Activated CD8-positive, alpha-beta T cell treated with anti-CD3 and anti-CD28 coated beads for 36 hours (primary cell): Measurements from ENCODE around the gene TMEM184A. TPM values are rescaled to one million over a fixed set of nuclear protein-coding genes. Genes with fewer than 3 reads are reported as not detected.
"Not testable (repeated sequence)": the region's sequence is repeated elsewhere in the genome, so short reads cannot be mapped to it uniquely, and the experiment has no call there.

Source experiments
- ATAC-seq: fragments of 200-7000 bp; cut with Tn5 transposase; one replicate; pipeline ENCODE4 v1.10.0; 2021; ENCODE audit warnings: mild to moderate bottlenecking, moderate library complexity
- CTCF ChIA-PET: fragments of 350-600 bp; sonication (Branson Sonifier 250); formaldehyde crosslinking; loops from one replicate; lab custom pipeline; 2021; ENCODE audit warnings: antibody characterized with exemption; lab: Charles Lee
- POLR2A ChIA-PET: fragments of 350-600 bp; sonication (Branson Sonifier 250); formaldehyde crosslinking; loops from one replicate; lab custom pipeline; 2021; ENCODE audit warnings: antibody characterized with exemption; lab: Charles Lee
- DNase-seq: peaks from one replicate; pipeline ENCODE4 v3.0.0-alpha.2; 2020
- H3K27ac Mint-ChIP-seq: one replicate; pipeline ENCODE4 v1.8.0; 2021; ENCODE audit warnings: mild to moderate bottlenecking, mixed read lengths
- H3K27me3 Mint-ChIP-seq: one replicate; pipeline ENCODE4 v1.8.0; 2021; ENCODE audit warnings: mixed read lengths
- H3K36me3 Mint-ChIP-seq: one replicate; pipeline ENCODE4 v1.8.0; 2021; ENCODE audit warnings: low read depth, mixed read lengths
- H3K4me1 Mint-ChIP-seq: one replicate; pipeline ENCODE4 v1.8.0; 2021; ENCODE audit warnings: low read depth, mixed read lengths
- H3K4me3 Mint-ChIP-seq: one replicate; pipeline ENCODE4 v1.8.0; 2021; ENCODE audit warnings: mild to moderate bottlenecking, moderate library complexity, mixed read lengths
- H3K9me3 Mint-ChIP-seq: one replicate; pipeline ENCODE4 v1.8.0; 2021; ENCODE audit warnings: mixed read lengths
- intact Hi-C: fragments of 100-400 bp; cut with micrococcal nuclease; formaldehyde crosslinking; loops from one replicate; pipeline ENCODE4 v1.10.0; 2022
- total RNA-seq, 2 experiments: library from RNA; stranded (reverse); gene quantifications; one replicate each; pipeline ENCODE4 v1.2.3, GENCODE V29; 2021
- TF ChIP-seq, protein P1 (sequence below): fragments of 200-600 bp; IDR thresholded peaks from one replicate; pipeline ENCODE4 v1.8.0; 2022; ENCODE audit warnings: antibody characterized with exemption, mild to moderate bottlenecking

Gene TMEM184A
- total RNA-seq, 2 experiments from 2014 or later = not detected

DNA sequence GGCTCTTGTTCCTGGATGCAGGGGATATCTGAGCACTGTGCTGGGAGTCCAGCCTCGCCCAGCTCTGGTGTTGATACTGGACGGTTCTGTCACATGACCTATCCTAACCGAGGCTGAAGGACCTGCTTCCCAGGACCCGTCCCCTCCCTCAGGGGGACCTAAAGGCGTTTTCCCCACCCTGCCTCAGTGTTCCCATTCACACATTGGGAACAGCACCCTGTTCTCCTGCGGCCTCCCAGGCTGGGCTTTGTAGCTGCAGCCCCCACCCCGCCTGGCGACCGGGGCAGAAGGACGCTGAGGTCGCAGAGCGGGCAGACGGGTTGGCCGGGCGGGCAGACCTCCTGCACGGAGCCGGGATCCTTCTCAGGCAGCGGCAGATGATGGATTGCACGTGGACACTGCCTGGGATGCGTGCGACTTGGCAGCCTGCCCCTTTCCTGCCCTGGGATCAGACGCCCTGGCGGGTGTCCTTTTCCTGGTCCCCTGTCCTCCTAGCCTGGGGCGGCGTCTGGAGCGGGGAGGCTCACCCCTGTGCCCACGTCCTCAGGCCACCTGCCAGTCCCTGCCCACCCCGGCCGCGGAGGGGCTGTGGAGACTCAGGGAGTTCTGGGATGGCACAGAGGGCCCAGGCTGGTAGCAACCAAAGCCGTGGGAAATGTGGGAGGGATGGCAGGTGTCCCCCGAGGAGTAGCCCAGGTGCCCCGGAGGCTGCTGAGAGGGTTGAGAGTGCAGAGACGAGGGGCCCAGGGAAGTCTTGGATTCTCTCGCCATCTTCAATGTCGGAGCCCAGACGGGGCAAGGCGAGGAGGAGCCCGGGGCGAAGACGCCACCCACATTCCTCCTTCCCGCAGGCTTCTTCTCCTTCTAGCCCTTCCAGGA, 31.1 kb upstream of the TMEM184A start:
- ChIA-PET CTCF (no interaction called here), POLR2A (no interaction called here)
- no peak overlapping the region for H3K27ac Mint-ChIP-seq
- DNase-seq = no peak
- H3K27me3 Mint-ChIP-seq = peaks cover 18% of the 10 kb centered on the region
- H3K36me3 Mint-ChIP-seq = peaks cover 5% of the 10 kb centered on the region
- TF ChIP-seq, protein P1, sequence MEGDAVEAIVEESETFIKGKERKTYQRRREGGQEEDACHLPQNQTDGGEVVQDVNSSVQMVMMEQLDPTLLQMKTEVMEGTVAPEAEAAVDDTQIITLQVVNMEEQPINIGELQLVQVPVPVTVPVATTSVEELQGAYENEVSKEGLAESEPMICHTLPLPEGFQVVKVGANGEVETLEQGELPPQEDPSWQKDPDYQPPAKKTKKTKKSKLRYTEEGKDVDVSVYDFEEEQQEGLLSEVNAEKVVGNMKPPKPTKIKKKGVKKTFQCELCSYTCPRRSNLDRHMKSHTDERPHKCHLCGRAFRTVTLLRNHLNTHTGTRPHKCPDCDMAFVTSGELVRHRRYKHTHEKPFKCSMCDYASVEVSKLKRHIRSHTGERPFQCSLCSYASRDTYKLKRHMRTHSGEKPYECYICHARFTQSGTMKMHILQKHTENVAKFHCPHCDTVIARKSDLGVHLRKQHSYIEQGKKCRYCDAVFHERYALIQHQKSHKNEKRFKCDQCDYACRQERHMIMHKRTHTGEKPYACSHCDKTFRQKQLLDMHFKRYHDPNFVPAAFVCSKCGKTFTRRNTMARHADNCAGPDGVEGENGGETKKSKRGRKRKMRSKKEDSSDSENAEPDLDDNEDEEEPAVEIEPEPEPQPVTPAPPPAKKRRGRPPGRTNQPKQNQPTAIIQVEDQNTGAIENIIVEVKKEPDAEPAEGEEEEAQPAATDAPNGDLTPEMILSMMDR = no peak
- intact Hi-C loops = no loop called here
- H3K4me1 Mint-ChIP-seq = peaks cover 12% of the 10 kb centered on the region
- peaks cover 6% of the 10 kb centered on the region for H3K9me3 Mint-ChIP-seq
- H3K4me3 Mint-ChIP-seq = no peak overlapping the region
- no peak for ATAC-seq

GRCh38 chr7:1586126-1586826, 30.3 kb upstream of the TMEM184A start:
- peaks cover 5% of the 10 kb centered on the region for H3K36me3 Mint-ChIP-seq
- H3K4me3 Mint-ChIP-seq = no peak overlapping the region
- peaks cover 5% of the 10 kb centered on the region for H3K4me1 Mint-ChIP-seq
- TF ChIP-seq, protein P1 = no peak
- H3K27ac Mint-ChIP-seq = no peak overlapping the region
- intact Hi-C loops = no loop called here
- no peak for ATAC-seq
- no peak for DNase-seq
- peaks cover 6% of the 10 kb centered on the region for H3K9me3 Mint-ChIP-seq
- POLR2A ChIA-PET = no interaction called here
- CTCF ChIA-PET = no interaction called here
- peaks cover 12% of the 10 kb centered on the region for H3K27me3 Mint-ChIP-seq

- Mint-ChIP-seq H3K27me3 (peaks cover 3% of the 10 kb centered on the region), H3K4me1 (no peaks in the 10 kb centered on the region), H3K36me3 (peaks cover 5% of the 10 kb centered on the region), H3K9me3 (peaks cover 6% of the 10 kb centered on the region), H3K27ac (no peak overlapping the region), H3K4me3 (no peak overlapping the region)
- ATAC-seq (no peak), DNase-seq (no peak)
- ChIA-PET POLR2A (interaction anchor here (0.6 kb wide), 1 partner anchor 951 kb away, joined by 3 read pairs; no protein-coding TSS in a partner anchor), CTCF (no interaction called here)
- TF ChIP-seq, protein P1 = no peak
- intact Hi-C loops = no loop called here
Observed at GRCh38 chr7:1585142-1585981, 29.4 kb upstream of the TMEM184A start.

DNA sequence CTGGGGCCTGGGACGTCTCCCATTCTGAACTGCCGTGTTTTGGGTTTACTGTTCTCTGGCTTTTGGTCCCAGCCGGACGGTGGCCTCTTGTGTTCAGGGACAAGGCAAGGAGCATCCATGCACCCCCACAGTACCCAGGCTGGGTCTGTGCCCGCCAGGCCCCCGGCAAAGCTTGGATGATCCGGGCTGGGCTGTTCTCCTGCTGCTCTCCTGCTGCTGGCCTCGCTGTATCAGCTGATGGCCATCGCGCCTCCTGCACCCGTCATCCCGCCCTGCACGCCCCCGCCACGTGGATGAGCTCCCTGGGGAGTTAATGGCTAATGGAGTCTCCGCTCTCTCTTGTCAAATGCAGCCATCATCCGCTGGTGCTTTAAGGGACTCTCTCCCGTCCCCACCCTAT, 28.7 kb upstream of the TMEM184A start:
- ChIA-PET POLR2A (interaction anchor here (0.6 to 1.0 kb wide), 2 partner anchors 14 to 950 kb away, joined by 3 to 6 read pairs; no protein-coding TSS in a partner anchor), CTCF (no interaction called here)
- TF ChIP-seq, protein P1 = no peak
- Mint-ChIP-seq H3K9me3 (peaks cover 6% of the 10 kb centered on the region), H3K4me1 (peaks cover 3% of the 10 kb centered on the region), H3K27me3 (peaks cover 2% of the 10 kb centered on the region), H3K36me3 (peaks cover 5% of the 10 kb centered on the region), H3K4me3 (no peak overlapping the region), H3K27ac (no peak overlapping the region)
- intact Hi-C loops = no loop called here
- no peak for ATAC-seq
- DNase-seq = no peak

- H3K27me3 Mint-ChIP-seq, H3K4me3 Mint-ChIP-seq, H3K4me1 Mint-ChIP-seq, DNase-seq, ATAC-seq, H3K9me3 Mint-ChIP-seq, intact Hi-C loops, H3K27ac Mint-ChIP-seq, CTCF ChIA-PET, H3K36me3 Mint-ChIP-seq: not testable (repeated sequence)
- POLR2A ChIA-PET = interaction anchor here (0.7 kb wide), 1 partner anchor 9 kb away, joined by 3 read pairs; no protein-coding TSS in a partner anchor
Observed at GRCh38 chr7:1583241-1583930, 27.4 kb upstream of the TMEM184A start.
